Measurements from ENCODE around the gene PARP16. TPM values are rescaled to one million over a fixed set of nuclear protein-coding genes. Genes with fewer than 3 reads are reported as not detected.
A peak's percentile ranks its signal among the peaks of the same experiment; 100 is the strongest.

Gene PARP16
- total RNA-seq, 4 donors from 2014 or later = 7.0 to 23.1 (median 8.1) TPM

DNA sequence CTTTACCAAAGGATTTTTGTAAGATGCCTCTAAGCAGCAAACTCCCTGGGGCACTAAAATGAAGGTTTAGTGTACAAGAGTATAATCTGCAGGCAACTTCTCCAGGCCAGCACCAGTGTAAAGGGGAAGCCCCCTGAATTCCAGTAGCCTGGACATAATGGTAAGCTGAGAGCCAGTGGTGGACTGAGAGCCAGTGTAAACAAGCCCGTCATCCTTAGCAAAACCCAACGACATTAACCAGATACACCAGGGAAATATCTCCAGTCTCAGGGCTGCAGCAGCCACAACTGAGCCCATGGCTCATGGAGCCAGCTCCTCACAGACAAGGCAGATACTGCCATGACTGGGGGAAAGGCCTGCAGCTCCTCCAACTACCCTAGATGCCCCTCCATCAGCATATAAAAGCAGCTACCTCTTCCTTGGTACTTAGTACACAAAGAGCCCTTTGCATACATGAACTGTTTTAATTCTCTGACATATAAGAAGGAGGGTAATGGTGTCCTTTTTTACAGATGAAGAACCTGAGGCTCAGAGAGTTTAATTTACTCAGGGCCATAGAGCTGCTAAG, 21.7 kb downstream of the PARP16 start:
- no peak overlapping the region for H3K27ac ChIP-seq
- H3K4me3 ChIP-seq = no peak overlapping the region
- DNase-seq = no peak
- no peak for TF ChIP-seq POLR2A (IDR thresholded peaks at IDR 0.05)
- TF ChIP-seq, protein P1, sequence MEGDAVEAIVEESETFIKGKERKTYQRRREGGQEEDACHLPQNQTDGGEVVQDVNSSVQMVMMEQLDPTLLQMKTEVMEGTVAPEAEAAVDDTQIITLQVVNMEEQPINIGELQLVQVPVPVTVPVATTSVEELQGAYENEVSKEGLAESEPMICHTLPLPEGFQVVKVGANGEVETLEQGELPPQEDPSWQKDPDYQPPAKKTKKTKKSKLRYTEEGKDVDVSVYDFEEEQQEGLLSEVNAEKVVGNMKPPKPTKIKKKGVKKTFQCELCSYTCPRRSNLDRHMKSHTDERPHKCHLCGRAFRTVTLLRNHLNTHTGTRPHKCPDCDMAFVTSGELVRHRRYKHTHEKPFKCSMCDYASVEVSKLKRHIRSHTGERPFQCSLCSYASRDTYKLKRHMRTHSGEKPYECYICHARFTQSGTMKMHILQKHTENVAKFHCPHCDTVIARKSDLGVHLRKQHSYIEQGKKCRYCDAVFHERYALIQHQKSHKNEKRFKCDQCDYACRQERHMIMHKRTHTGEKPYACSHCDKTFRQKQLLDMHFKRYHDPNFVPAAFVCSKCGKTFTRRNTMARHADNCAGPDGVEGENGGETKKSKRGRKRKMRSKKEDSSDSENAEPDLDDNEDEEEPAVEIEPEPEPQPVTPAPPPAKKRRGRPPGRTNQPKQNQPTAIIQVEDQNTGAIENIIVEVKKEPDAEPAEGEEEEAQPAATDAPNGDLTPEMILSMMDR (IDR thresholded peaks at IDR 0.05) = no peak
- H3K27me3 ChIP-seq = no peaks in the 10 kb centered on the region
- H3K9me3 ChIP-seq = no peaks in the 10 kb centered on the region
- H3K4me1 ChIP-seq = no peaks in the 10 kb centered on the region
- H3K36me3 ChIP-seq = peaks cover 0 to 37% (median 0%) of the 10 kb centered on the region in 3 donors

DNA sequence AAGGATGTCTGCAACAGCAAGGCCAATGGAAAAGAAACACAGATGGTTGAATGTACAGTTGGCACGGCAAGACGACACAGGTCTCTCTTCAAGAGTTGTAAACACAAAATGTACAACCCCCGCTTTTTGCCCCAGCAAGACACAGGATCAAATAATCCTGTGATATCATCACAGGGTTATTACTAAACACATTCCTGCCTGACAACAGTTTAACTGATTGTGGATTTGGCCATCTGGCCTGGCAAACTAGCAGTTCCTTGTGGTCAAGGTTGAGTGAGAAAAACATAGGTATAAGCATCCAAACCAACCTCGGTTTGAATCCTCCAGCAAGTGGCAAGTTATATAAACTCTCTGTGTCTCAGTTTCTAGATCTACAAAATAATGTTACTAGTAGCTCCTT, 23.4 kb downstream of the PARP16 start:
- Histone ChIP-seq H3K27ac (no peak overlapping the region), H3K4me1 (peaks cover 0 to under 1% (median 0%) of the 10 kb centered on the region in 4 donors)

GRCh38 chr15:65260968-65261367, 25.7 kb downstream of the PARP16 start:
- TF ChIP-seq, protein P1 (IDR thresholded peaks at IDR 0.05) = no peak
- TF ChIP-seq POLR2A (IDR thresholded peaks at IDR 0.05) = no peak
- Histone ChIP-seq H3K4me1 (peaks cover 0 to 9% (median 0%) of the 10 kb centered on the region in 4 donors), H3K36me3 (peaks cover 0 to 44% (median 0%) of the 10 kb centered on the region in 3 donors), H3K27ac (peak overlapping the region in 1 of 4 donors; percentile 78), H3K9me3 (no peaks in the 10 kb centered on the region), H3K4me3 (no peak overlapping the region), H3K27me3 (no peaks in the 10 kb centered on the region)
- DNase-seq = no peak

More for the DNA sequence above, 23.4 kb downstream of the PARP16 start:
- TF ChIP-seq, protein P1 (IDR thresholded peaks at IDR 0.05) = no peak
- no peak for TF ChIP-seq POLR2A (IDR thresholded peaks at IDR 0.05)
- Histone ChIP-seq H3K9me3 (no peaks in the 10 kb centered on the region), H3K36me3 (peaks cover 0 to 36% (median 0%) of the 10 kb centered on the region in 3 donors), H3K4me3 (no peak overlapping the region), H3K27me3 (no peaks in the 10 kb centered on the region)
- no peak for DNase-seq

DNA sequence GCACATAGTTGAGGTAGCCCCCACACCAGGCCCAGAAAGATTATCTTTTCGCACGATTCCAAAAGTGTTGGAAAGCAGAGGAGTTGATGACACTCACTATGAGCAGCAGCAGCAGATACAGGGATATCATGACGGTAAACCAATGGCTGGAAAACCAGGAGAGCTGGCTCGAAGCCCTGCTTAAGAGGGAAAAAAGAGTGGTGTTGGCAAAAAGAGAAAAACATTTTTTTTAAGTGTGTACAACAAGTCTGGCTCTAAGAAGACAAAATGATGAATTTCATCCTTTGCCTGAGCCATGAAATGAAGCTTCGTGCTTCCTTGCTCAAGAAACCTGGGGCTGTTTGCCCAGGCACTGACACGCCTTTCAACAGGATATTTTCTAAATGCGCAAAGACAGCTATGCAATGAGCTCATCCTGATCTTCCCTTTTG, 27.3 kb downstream of the PARP16 start:
- peak overlapping the region in 3 of 4 donors; percentile 49 to 78 (median 72) for H3K27ac ChIP-seq
- no peaks in the 10 kb centered on the region for H3K27me3 ChIP-seq
- H3K4me1 ChIP-seq = peaks cover 0 to 9% (median 0%) of the 10 kb centered on the region in 4 donors
- TF ChIP-seq, protein P1 (IDR thresholded peaks at IDR 0.05) = no peak
- TF ChIP-seq POLR2A (IDR thresholded peaks at IDR 0.05) = no peak
- DNase-seq = peak in 1 of 3 donors; percentile 65
- no peaks in the 10 kb centered on the region for H3K9me3 ChIP-seq
- H3K36me3 ChIP-seq = peaks cover 0 to 40% (median 0%) of the 10 kb centered on the region in 3 donors
- no peak overlapping the region for H3K4me3 ChIP-seq

- peaks cover 0 to 9% (median 0%) of the 10 kb centered on the region in 4 donors for H3K4me1 ChIP-seq
- peak overlapping the region; percentile 52 to 78 (median 67) for H3K27ac ChIP-seq
- no peaks in the 10 kb centered on the region for H3K9me3 ChIP-seq
- no peak overlapping the region for H3K4me3 ChIP-seq
- DNase-seq = no peak
- no peaks in the 10 kb centered on the region for H3K27me3 ChIP-seq
- TF ChIP-seq, protein P1 (IDR thresholded peaks at IDR 0.05) = no peak
- TF ChIP-seq POLR2A (IDR thresholded peaks at IDR 0.05) = no peak
- peaks cover 0 to 40% (median 0%) of the 10 kb centered on the region in 3 donors for H3K36me3 ChIP-seq
Measured at GRCh38 chr15:65258375-65259262, 28.1 kb downstream of the PARP16 start.

Data from Peyer's patch (tissue), 4 donors.